Thyroid gland (tissue), 4 donors: ENCODE measurements around the gene ARHGAP12. TPM values are rescaled to one million over a fixed set of nuclear protein-coding genes. Genes with fewer than 3 reads are reported as not detected.

ENCODE experiments used
- DNase-seq, 2 donors: peaks; one replicate each; pipeline ENCODE4 v3.0.0-alpha.2; 2019
- H3K27ac ChIP-seq, 3 donors: fragments of 200-600 bp; sonication (generic); 1 replicate in 2 of 3; 2 replicates in 1 of 3; pipeline ENCODE4 v1.5.1; 2016 to 2019; ENCODE audit warnings: mild to moderate bottlenecking in 1 of 3, moderate library complexity in 1 of 3
- H3K27me3 ChIP-seq: fragments of 200-600 bp; sonication (generic); one replicate; pipeline ENCODE4 v1.5.1; 2019
- H3K36me3 ChIP-seq, 2 donors: fragments of 200-600 bp; sonication (generic); one replicate each; pipeline ENCODE4 v1.5.1; 2016 to 2019
- H3K4me1 ChIP-seq, 2 donors: fragments of 200-600 bp; sonication (generic); one replicate each; pipeline ENCODE4 v1.5.1; 2017 to 2019
- H3K4me3 ChIP-seq, 3 donors: fragments of 200-600 bp; sonication (generic); replicated peaks in 1 of 3; 1 replicate in 2 of 3; 2 replicates in 1 of 3; pipeline ENCODE4 v1.5.1; 2016; ENCODE audit warnings: mild to moderate bottlenecking in 1 of 3
- H3K9me3 ChIP-seq: fragments of 200-600 bp; sonication (generic); one replicate; pipeline ENCODE4 v1.5.1; 2017
- POLR2A ChIP-seq, 2 donors: fragments of 450-650 bp; IDR thresholded peaks; one replicate each; pipeline ENCODE4 v1.6.1; 2017; ENCODE audit warnings: antibody characterized with exemption in 2 of 2, mild to moderate bottlenecking in 2 of 2, moderate library complexity in 1 of 2
- WGBS, 2 donors: methylation state at CpG; one replicate each; pipeline ENCODE4 v1.1.5; 2017; 5-methylcytosine and 5-hydroxymethylcytosine counted together
- intact Hi-C: fragments of 100-400 bp; cut with DNase I; formaldehyde crosslinking; loops from one replicate; pipeline ENCODE4 v1.15.1; 2023
- total RNA-seq, 4 donors: library from RNA; depleted of rRNA; stranded (reverse); fragments of >200 nt; gene quantifications; one replicate each; pipeline ENCODE4 v1.2.3, GENCODE V29; 2016
- TF ChIP-seq, protein P1 (sequence below), 6 experiments: fragments of 200-600 bp in 3 of 6; fragments of 450-650 bp in 3 of 6; sonication (generic) in 3 of 6; IDR thresholded peaks; one replicate each; pipeline ENCODE4 v1.5.1; 2016 to 2019; ENCODE audit warnings: antibody characterized with exemption in 6 of 6, mild to moderate bottlenecking in 2 of 6, inconsistent platforms in 1 of 6, moderate library complexity in 1 of 6

ARHGAP12 gene
- total RNA-seq, 4 donors from 2014 or later: 49.9 to 67.6 (median 60.8) TPM

DNA sequence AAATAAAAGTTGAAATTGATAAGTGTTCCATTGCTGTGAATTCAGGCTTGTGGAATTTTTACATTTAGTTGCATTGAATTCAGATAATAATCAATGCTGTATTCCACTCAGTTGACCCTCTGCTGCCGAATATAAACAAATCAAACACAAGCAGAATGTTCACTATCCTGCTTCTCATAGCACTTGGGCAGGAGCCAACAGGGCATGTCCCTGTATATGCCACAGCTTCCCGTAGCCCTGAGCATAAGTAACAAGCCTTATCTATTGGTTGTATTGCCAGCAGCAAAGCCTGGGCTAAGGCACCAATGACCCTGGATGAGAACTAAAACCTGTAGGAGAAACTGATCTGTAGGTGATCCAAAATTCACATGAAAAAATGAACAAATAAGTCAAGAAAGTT, 145.9 kb downstream of the ARHGAP12 start:
- intact Hi-C loops: no loop called here
- Histone ChIP-seq H3K27ac (no peak overlapping the region), H3K27me3 (no peaks in the 10 kb centered on the region), H3K9me3 (no peaks in the 10 kb centered on the region), H3K36me3 (no peaks in the 10 kb centered on the region), H3K4me3 (no peak overlapping the region), H3K4me1 (no peaks in the 10 kb centered on the region)
- no peak for DNase-seq
- TF ChIP-seq, protein P1, sequence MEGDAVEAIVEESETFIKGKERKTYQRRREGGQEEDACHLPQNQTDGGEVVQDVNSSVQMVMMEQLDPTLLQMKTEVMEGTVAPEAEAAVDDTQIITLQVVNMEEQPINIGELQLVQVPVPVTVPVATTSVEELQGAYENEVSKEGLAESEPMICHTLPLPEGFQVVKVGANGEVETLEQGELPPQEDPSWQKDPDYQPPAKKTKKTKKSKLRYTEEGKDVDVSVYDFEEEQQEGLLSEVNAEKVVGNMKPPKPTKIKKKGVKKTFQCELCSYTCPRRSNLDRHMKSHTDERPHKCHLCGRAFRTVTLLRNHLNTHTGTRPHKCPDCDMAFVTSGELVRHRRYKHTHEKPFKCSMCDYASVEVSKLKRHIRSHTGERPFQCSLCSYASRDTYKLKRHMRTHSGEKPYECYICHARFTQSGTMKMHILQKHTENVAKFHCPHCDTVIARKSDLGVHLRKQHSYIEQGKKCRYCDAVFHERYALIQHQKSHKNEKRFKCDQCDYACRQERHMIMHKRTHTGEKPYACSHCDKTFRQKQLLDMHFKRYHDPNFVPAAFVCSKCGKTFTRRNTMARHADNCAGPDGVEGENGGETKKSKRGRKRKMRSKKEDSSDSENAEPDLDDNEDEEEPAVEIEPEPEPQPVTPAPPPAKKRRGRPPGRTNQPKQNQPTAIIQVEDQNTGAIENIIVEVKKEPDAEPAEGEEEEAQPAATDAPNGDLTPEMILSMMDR (IDR thresholded peaks at IDR 0.05): no peak
- no peak for TF ChIP-seq POLR2A (IDR thresholded peaks at IDR 0.05)
- WGBS, 2 donors: 48 to 57% methylated on average over 2 of the region's 2 CpGs

DNA sequence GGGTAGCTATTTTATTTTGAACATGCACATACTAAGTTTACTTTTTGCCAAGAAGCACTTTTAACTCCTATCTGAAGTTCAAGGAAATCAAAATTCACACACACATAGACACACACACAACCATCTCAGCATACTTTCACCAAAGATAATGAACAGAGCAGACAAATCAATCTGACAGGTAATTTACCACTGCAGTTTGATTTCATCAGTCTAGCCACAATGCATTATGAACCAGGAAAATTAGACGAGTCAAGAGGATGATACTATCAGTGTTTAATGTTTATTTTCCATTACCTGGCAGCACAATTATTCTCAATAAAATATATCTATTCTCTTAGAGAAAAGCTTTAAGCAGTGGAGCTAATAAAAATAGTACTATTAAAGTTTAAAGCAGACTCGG, 147.9 kb downstream of the ARHGAP12 start:
- 78 to 82% methylated on average over 2 of the region's 2 CpGs for WGBS, 2 donors

DNA sequence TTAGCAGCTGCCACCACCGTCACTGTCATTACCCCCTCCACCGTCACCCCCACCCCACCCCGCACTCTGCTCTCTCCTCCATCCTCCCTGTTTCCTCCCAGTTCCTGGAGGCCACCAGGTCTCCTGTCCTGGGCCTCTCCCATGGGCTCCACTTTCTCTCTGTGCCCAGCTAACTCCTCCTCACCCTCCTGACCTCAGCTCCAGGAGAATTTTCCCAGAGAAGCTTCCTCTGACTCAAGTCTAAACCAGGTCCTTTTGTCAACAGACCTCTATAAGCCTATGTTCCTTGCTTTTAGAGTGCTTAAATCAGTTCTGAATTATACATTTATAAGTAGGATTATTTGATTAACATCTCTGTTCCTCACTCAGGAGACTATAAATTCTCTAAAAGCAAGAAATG, 150.0 kb downstream of the ARHGAP12 start:
- WGBS, 2 donors: 92 to 97% methylated on average over 3 of the region's 3 CpGs

More for the DNA sequence above, 147.9 kb downstream of the ARHGAP12 start:
- Histone ChIP-seq H3K9me3 (no peaks in the 10 kb centered on the region), H3K4me1 (no peaks in the 10 kb centered on the region), H3K27ac (no peak overlapping the region), H3K36me3 (no peaks in the 10 kb centered on the region), H3K27me3 (no peaks in the 10 kb centered on the region), H3K4me3 (no peak overlapping the region)
- no peak for DNase-seq
- no peak for TF ChIP-seq POLR2A (IDR thresholded peaks at IDR 0.05)
- TF ChIP-seq, protein P1 (IDR thresholded peaks at IDR 0.05): no peak
- intact Hi-C loops: no loop called here

DNA sequence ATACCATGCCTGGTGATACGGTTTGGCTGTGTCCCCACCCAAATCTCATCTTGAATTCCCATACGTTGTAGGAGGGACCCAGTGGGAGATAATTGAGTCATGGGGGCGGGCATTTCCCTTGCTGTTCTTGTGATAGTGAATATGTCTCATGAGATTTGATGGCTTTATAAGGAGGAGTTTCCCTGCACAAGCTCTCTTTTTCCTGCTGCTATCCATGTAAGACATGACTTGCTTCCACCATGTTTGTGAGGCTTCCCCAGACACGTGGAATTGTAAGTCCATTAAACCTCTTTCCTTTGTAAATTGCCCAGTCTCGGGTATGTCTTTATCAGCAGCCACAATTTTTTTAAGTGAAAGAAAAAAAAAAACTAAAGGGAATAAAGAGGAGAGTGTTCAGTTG, 152.5 kb downstream of the ARHGAP12 start:
- Histone ChIP-seq H3K27me3 (no peaks in the 10 kb centered on the region), H3K4me1 (no peaks in the 10 kb centered on the region), H3K9me3 (no peaks in the 10 kb centered on the region), H3K27ac (no peak overlapping the region), H3K36me3 (no peaks in the 10 kb centered on the region), H3K4me3 (no peak overlapping the region)
- DNase-seq: no peak
- WGBS, 2 donors: 91 to 97% methylated on average over 5 of the region's 5 CpGs
- TF ChIP-seq, protein P1 (IDR thresholded peaks at IDR 0.05): no peak
- no peak for TF ChIP-seq POLR2A (IDR thresholded peaks at IDR 0.05)
- intact Hi-C loops: no loop called here

More for the DNA sequence above, 150.0 kb downstream of the ARHGAP12 start:
- Histone ChIP-seq H3K27ac (no peak overlapping the region), H3K9me3 (no peaks in the 10 kb centered on the region), H3K4me3 (no peak overlapping the region), H3K27me3 (no peaks in the 10 kb centered on the region), H3K4me1 (no peaks in the 10 kb centered on the region), H3K36me3 (no peaks in the 10 kb centered on the region)
- intact Hi-C loops: no loop called here
- TF ChIP-seq, protein P1 (IDR thresholded peaks at IDR 0.05): no peak
- no peak for TF ChIP-seq POLR2A (IDR thresholded peaks at IDR 0.05)
- no peak for DNase-seq

DNA sequence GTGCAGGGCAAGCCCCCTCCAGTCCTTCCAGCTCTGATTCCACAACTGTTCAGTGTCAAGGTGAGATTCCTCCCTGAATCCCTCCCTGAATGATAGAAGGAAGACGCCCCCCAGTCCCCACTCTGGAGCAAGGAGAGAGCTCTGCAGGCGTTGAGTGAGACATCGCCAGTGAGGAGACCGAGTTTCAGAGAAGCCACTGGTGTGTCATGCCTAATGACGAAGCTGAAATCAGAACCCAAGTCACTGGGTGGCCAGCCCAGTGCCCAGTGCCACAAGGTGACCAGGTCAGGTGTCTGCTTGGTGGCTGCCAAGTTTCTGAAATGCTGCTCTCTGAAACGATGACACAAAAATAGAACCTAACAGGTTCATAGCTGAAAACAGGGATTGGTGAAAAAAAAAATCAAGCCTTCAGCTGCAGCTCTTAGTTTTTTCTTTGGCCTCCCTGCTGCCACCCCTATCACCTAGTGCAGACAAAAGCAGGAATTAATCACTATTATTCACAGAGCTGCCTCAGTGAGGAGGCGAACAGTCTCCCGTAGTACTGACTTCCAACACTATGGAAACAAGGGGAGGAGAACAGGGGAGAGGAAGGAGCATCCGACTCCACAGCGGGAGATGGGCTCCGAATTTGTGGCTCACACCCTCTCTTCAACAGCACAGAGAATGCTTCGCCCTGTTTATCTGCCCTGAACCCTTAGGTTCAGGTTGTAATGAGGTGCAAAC, 153.5 kb downstream of the ARHGAP12 start:
- no peak overlapping the region for H3K4me3 ChIP-seq
- DNase-seq: no peak
- H3K4me1 ChIP-seq: no peaks in the 10 kb centered on the region
- H3K27me3 ChIP-seq: no peaks in the 10 kb centered on the region
- no peak overlapping the region for H3K27ac ChIP-seq
- TF ChIP-seq, protein P1 (IDR thresholded peaks at IDR 0.05): no peak
- no peak for TF ChIP-seq POLR2A (IDR thresholded peaks at IDR 0.05)
- no peaks in the 10 kb centered on the region for H3K9me3 ChIP-seq
- no peaks in the 10 kb centered on the region for H3K36me3 ChIP-seq
- intact Hi-C loops: no loop called here
- 89 to 90% methylated on average over 11 to 12 of the region's 12 CpGs for WGBS, 2 donors
